ENCODE data around the gene FALEC. TPM values are rescaled to one million over a fixed set of nuclear protein-coding genes. Genes with fewer than 3 reads are reported as not detected.

Gene FALEC
- total and polyA plus RNA-seq, 2 of the 8 experiments (the other 6 are each of a cell fraction or from before 2014, with no cell fraction given) = not detected

DNA sequence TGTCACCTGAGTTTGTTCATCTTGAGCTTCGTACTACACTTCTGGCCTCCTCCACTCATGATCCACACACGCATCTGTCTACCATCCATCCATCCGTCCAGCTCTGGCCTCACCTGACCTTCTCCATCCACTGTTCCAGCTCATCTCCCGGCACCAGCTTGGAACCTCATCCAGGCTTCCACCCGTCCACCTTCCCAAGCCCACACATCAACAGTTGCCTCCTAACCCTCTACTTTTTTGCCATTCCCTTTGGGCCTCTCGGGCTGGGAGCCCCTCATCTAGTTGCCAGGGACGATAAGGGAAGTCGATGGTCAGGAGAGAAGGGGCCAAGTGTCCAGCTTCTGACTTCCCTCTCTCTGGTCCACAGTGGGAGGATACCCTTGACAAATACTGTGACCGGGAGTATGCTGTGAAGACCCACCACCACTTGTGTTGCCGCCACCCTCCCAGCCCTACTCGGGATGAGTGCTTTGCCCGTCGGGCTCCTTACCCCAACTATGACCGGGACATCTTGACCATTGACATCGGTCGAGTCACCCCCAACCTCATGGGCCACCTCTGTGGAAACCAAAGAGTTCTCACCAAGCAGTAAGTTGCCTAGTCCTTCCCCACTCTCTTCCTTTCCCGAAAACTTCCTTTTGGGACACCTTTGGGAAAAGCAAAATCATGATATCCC lies 3.4 kb upstream of the FALEC start (continued):
- TF ChIP-seq FOSL1 (IDR thresholded peaks at IDR 0.05; ENCODE audit: insufficient read depth, low read depth, low read length) (no peak), SIX5 (IDR thresholded peaks at IDR 0.05; ENCODE audit: low read depth, low read length) (no peak), KDM5A (IDR thresholded peaks at IDR 0.05; ENCODE audit: low read length) (no peak)
